SK-N-MC (cell line): ENCODE results near the gene SYT6.

ENCODE experiments used
- DNase-seq: peaks from one replicate; pipeline ENCODE4 v3.0.0-alpha.2; 2011; ENCODE audit warnings: low read depth, low spot score
- H3K27ac ChIP-seq: fragments of 200-600 bp; sonication (generic); 2 replicates; pipeline ENCODE4 v1.5.1; 2016; ENCODE audit warnings: mixed run types
- H3K36me3 ChIP-seq: fragments of 200-600 bp; sonication (generic); 2 replicates; pipeline ENCODE4 v1.6.1; 2017; ENCODE audit warnings: antibody characterized with exemption, low read length, mixed read lengths; ENCODE audit not compliant: insufficient read depth
- H3K4me3 ChIP-seq: fragments of 200-600 bp; sonication (generic); 2 replicates; pipeline ENCODE4 v1.5.1; 2016
- H3K9ac ChIP-seq: fragments of 200-600 bp; sonication (generic); 2 replicates; pipeline ENCODE4 v1.8.0; 2017; ENCODE audit warnings: mixed run types, mixed read lengths; ENCODE audit not compliant: insufficient read length
- H3K9me3 ChIP-seq: fragments of 200-600 bp; sonication (generic); 2 replicates; pipeline ENCODE4 v1.6.1; 2017; ENCODE audit warnings: low read depth, mild to moderate bottlenecking, antibody characterized with exemption, low read length, moderate library complexity, mixed read lengths
- EZH2 ChIP-seq: fragments of 200-600 bp; sonication (generic); IDR thresholded peaks from one replicate; pipeline ENCODE4 v1.6.1; 2017; ENCODE audit warnings: antibody characterized with exemption
- FOXP2 ChIP-seq: optimal IDR thresholded peaks from 2 replicates; pipeline ENCODE3; 2011; ENCODE audit warnings: mild to moderate bottlenecking, moderate library complexity; ENCODE audit not compliant: insufficient read depth; ENCODE audit errors: extremely low read length, control extremely low read depth
- POLR2AphosphoS5 ChIP-seq: IDR thresholded peaks from 2 replicates; pipeline ENCODE4 v1.6.1; 2012; ENCODE audit warnings: mild to moderate bottlenecking, low read depth, low read length, borderline replicate concordance

SYT6 gene

DNA sequence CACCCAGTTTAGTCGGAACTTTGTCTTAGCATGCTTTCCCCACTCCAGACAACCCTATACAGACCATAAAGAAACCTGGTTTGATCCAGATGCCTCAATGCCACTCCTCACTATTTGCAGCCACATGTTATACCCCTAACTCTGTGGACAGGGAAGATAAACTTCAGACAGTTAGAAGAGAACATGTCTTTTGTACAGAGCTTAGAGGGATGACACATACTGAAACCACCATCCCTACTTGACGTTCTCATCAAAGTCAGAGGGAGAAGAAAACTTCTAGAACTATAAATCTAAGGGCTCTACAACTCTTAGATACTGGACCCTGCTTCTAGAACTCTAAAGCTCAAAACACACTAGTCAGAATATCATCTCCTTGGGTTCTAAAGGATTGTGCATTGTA is 3.7 kb downstream of the SYT6 start:
- no peak for TF ChIP-seq POLR2AphosphoS5
- TF ChIP-seq EZH2 = no peak
- TF ChIP-seq FOXP2 = no peak
- Histone ChIP-seq H3K9me3 (no peaks in the 10 kb centered on the region), H3K4me3 (no peak overlapping the region), H3K9ac (no peak overlapping the region), H3K36me3 (no peaks in the 10 kb centered on the region), H3K27ac (no peak overlapping the region)
- DNase-seq = no peak

DNA sequence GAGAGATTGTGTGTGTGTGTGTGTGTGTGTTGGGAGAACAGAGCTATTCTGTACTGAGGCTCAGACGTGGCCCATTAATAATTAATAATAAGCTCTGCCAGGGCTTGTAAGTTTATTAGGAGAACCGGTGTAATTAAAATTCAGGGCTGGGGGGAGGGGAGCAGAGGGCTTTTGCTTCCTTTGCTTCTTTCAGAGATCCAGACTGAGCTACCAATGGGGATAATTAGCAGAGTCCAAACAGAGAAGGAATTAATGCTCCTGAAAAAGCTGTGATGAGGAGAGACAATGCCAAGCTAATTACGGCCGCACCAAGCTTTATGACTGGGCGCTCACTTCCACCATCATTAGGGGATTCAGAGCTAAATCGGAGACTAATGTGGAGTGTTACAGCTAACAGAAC is 4.5 kb downstream of the SYT6 start:
- H3K4me3 ChIP-seq = no peak overlapping the region
- no peak for TF ChIP-seq EZH2
- no peak for TF ChIP-seq POLR2AphosphoS5
- TF ChIP-seq FOXP2 = no peak
- no peaks in the 10 kb centered on the region for H3K9me3 ChIP-seq
- no peak overlapping the region for H3K9ac ChIP-seq
- no peak for DNase-seq
- no peak overlapping the region for H3K27ac ChIP-seq
- H3K36me3 ChIP-seq = no peaks in the 10 kb centered on the region

DNA sequence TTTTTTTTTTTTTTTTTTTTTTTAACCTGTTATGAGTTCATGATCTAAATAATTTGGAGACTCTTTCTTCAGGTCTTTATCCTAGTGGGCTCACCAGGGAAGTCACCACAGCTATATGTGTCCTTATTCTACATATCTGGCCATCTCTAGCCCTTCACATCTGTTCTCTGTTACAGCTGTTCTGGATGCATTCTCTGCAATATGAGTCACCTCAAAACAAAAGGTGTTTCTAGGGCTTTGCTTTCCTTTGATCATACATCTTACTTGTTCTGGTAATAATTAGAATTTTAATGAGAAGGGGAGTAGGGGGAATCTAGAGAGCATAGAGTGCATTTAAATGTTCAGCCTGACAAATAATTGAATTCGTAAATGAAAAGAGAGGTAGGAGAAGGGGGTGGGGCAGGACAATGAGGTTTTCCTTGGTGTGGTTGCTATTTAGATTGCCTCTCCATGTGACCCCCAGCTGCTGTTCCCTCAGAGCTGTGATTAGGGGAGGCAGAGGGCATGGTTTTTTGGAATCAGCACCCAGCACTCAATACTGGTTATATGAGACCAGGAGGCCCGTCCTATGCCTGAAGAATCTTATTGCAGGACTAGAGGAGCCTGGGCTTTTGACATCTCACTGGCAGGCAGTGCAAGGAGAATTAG is 8.0 kb downstream of the SYT6 start:
- Histone ChIP-seq H3K9me3 (no peaks in the 10 kb centered on the region), H3K36me3 (no peaks in the 10 kb centered on the region), H3K27ac (no peak overlapping the region), H3K4me3 (no peak overlapping the region), H3K9ac (no peak overlapping the region)
- no peak for TF ChIP-seq POLR2AphosphoS5
- no peak for DNase-seq

DNA sequence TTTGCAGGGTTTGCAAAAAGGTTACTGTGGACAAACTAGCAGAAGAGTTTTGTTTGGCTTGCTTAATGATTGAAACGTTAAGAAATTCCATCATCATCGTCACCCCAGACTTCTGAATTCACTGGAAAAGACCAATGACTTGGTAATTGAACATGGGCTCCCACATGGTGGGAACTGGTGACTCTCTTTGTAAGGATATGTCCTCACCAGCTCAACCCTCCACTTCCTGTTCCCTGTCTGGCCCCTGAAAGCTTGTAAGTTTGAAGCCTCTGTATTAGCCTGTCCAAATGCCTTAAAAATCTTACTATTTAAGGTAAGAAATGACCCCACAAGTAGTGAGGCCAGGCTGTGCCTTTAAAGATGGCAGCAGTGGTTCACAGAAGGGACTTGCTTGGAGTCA is 9.7 kb downstream of the SYT6 start:
- H3K4me3 ChIP-seq = no peak overlapping the region
- H3K27ac ChIP-seq = no peak overlapping the region
- no peak for DNase-seq
- no peaks in the 10 kb centered on the region for H3K36me3 ChIP-seq
- no peaks in the 10 kb centered on the region for H3K9me3 ChIP-seq
- TF ChIP-seq FOXP2 (no peak), POLR2AphosphoS5 (no peak), EZH2 (no peak)
- H3K9ac ChIP-seq = no peak overlapping the region

DNA sequence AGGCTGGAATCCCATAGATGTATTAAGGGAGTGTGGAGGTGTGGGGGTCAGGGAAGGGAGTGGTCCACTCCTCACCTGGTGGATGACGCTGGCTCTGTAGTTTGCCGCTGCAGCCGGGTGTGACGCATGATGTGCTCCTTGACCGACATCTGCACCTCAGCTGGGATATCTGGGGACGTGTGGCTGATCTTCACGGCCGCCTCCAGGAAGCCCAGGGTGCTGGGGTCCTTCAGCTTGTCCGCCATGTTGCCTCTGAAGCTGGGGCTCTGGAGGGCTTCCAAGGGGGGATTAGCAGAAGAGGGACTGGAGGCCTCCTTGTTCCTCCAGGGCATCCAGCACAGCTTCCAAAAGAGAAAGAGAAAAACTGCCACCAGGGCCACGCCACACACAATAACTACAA is 14.1 kb downstream of the SYT6 start:
- no peaks in the 10 kb centered on the region for H3K9me3 ChIP-seq
- no peaks in the 10 kb centered on the region for H3K36me3 ChIP-seq
- H3K4me3 ChIP-seq = no peak overlapping the region
- H3K9ac ChIP-seq = no peak overlapping the region
- no peak for DNase-seq
- TF ChIP-seq POLR2AphosphoS5 (no peak), EZH2 (no peak), FOXP2 (no peak)
- H3K27ac ChIP-seq = no peak overlapping the region

DNA sequence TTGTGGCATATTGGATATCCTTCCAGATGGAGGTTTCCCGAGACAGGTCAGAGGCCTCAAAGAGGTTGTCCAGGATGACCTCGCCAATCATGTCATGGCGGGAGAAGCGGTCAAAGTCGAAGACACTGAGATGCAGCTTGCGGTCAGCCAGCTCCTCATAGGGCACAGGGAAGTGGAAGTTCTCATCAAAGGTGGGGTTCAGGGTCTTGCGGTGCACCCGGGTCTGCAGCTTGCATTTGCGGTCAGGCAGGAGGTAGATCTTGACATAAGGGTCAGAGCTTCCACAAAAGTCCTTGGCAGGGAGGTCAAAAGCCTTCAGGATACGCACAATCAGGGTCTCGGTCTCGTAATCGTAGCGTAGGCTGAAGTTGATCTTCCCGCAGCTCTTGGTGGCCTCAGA is 16.2 kb downstream of the SYT6 start:
- H3K27ac ChIP-seq = no peak overlapping the region
- no peak overlapping the region for H3K9ac ChIP-seq
- no peak for TF ChIP-seq EZH2
- no peak for TF ChIP-seq POLR2AphosphoS5
- TF ChIP-seq FOXP2 = no peak
- DNase-seq = no peak
- H3K9me3 ChIP-seq = no peaks in the 10 kb centered on the region
- no peak overlapping the region for H3K4me3 ChIP-seq
- no peaks in the 10 kb centered on the region for H3K36me3 ChIP-seq

DNA sequence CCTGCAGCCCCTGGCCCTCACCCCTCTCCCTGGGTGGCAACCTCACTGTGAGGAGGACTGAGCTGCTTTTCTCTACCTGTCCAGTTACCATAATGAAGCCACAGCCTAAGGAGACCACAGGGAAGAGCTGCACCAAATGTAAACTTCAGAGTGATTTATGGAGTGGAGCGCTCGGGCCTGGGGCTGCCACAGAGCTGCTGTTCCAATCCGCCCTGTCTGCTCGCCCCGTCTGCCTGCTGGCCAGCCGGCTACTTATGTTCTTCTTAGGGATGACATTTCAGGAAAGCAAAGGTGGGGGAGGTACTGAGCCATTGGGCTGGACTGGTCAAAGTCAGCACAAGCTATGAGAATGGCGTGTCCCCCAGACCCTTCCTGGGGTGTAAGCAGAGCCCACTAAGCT is 17.9 kb downstream of the SYT6 start:
- H3K9me3 ChIP-seq = no peaks in the 10 kb centered on the region
- no peak for TF ChIP-seq EZH2
- TF ChIP-seq POLR2AphosphoS5 = no peak
- TF ChIP-seq FOXP2 = no peak
- DNase-seq = no peak
- H3K4me3 ChIP-seq = no peak overlapping the region
- H3K27ac ChIP-seq = no peak overlapping the region
- no peaks in the 10 kb centered on the region for H3K36me3 ChIP-seq
- H3K9ac ChIP-seq = no peak overlapping the region

DNA sequence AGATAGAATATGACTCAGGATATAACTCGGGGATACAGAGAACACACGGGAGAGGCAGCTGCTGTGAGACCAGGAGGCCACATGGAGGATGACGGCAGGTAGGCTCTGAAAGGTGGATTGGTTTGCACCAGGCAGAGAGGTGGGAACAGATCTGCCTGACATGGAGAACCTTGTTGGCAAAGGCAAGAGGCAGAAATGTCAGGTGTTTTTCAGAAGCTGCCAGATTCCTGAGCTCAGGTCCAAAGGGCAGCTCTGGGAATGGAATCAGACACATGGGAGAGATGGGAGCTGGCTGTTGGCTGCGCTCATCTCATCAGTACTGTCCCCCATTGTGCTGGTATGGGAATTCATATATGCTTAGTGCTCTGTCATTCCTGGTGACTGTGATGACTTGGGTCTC is 19.2 kb downstream of the SYT6 start:
- Histone ChIP-seq H3K9ac (no peak overlapping the region), H3K4me3 (no peak overlapping the region), H3K9me3 (no peaks in the 10 kb centered on the region), H3K27ac (no peak overlapping the region), H3K36me3 (no peaks in the 10 kb centered on the region)
- no peak for TF ChIP-seq POLR2AphosphoS5
- no peak for TF ChIP-seq FOXP2
- no peak for TF ChIP-seq EZH2
- no peak for DNase-seq

DNA sequence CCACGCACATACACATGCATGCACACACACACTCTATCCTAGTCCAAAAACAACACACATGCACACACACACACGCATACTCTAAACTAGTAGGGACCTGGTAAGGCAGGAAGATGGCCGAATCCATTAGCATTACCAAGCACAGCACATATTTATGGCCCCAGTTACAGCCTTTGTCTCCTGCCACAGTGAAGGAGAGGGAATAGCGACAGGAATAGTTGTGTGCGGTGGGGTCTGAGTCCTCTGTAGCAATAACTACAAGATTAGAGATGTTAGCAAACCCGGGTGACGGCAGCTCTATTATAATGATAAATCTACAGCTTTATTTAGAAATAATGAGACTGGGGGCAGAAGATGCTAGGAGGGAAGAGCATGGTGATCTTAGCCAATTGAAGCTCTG is 20.5 kb downstream of the SYT6 start:
- Histone ChIP-seq H3K9me3 (no peaks in the 10 kb centered on the region), H3K27ac (no peak overlapping the region), H3K9ac (no peak overlapping the region), H3K36me3 (no peaks in the 10 kb centered on the region), H3K4me3 (no peak overlapping the region)
- no peak for DNase-seq
- TF ChIP-seq POLR2AphosphoS5 = no peak
- no peak for TF ChIP-seq EZH2
- no peak for TF ChIP-seq FOXP2
